Kidney (tissue), 14 donors: ENCODE results near the gene CCDC57. TPM values are rescaled to one million over a fixed set of nuclear protein-coding genes. Genes with fewer than 3 reads are reported as not detected.
A peak's percentile ranks its signal among the peaks of the same experiment; 100 is the strongest.

Source experiments
- DNase-seq, 5 donors: peaks; one replicate each; pipeline ENCODE4 v3.0.0-alpha.2; 2013 to 2020
- FAIRE-seq: peaks from 2 replicates; lab custom pipeline; 2012; peaks lifted over from hg19 to GRCh38; lab: Jason Lieb, UNC
- H3K27ac ChIP-seq, 2 donors: one replicate each; pipeline ENCODE4 v1.7.0; 2013; ENCODE audit warnings: low read depth in 2 of 2, low read length in 2 of 2, inconsistent platforms in 1 of 2
- H3K27me3 ChIP-seq: one replicate; pipeline ENCODE4 v1.7.1; 2013; ENCODE audit warnings: low read length, inconsistent platforms; ENCODE audit not compliant: control insufficient read depth, insufficient read depth
- H3K36me3 ChIP-seq, 3 donors: one replicate each; pipeline versions ENCODE4 v1.7.0 to v1.7.1; 2013; ENCODE audit warnings: low read length in 3 of 3, control low read depth in 1 of 3, inconsistent platforms in 1 of 3; ENCODE audit not compliant: insufficient read depth in 3 of 3, control insufficient read depth in 2 of 3
- H3K4me1 ChIP-seq, 3 donors: one replicate each; pipeline versions ENCODE4 v1.7.0 to v1.7.1; 2013; ENCODE audit warnings: low read length in 3 of 3, inconsistent platforms in 1 of 3, low read depth in 1 of 3; ENCODE audit not compliant: control insufficient read depth in 2 of 3, insufficient read depth in 2 of 3
- H3K4me3 ChIP-seq, 3 donors: one replicate each; pipeline versions ENCODE4 v1.7.0 to v1.8.1; 2013; ENCODE audit warnings: low read length in 3 of 3, control low read depth in 1 of 3, inconsistent platforms in 1 of 3
- H3K9ac ChIP-seq, 3 donors: one replicate each; pipeline versions ENCODE4 v1.7.0 to v1.7.1; 2013; ENCODE audit warnings: low read length in 3 of 3, control low read depth in 1 of 3, inconsistent platforms in 1 of 3
- H3K9me3 ChIP-seq, 3 donors: one replicate each; pipeline versions ENCODE4 v1.7.0 to v1.7.1; 2013; ENCODE audit warnings: low read length in 3 of 3, control low read depth in 1 of 3, inconsistent platforms in 1 of 3; ENCODE audit not compliant: control insufficient read depth in 2 of 3, insufficient read depth in 1 of 3
- CTCF ChIP-seq: IDR thresholded peaks from 3 replicates; pipeline ENCODE4 v1.5.1; 2012; ENCODE audit warnings: mild to moderate bottlenecking, moderate library complexity, borderline replicate concordance; ENCODE audit not compliant: insufficient read depth; ENCODE audit errors: extremely low read depth
- intact Hi-C: fragments of 100-400 bp; cut with DNase I; formaldehyde crosslinking; loops from one replicate; pipeline ENCODE4 v1.11.1; 2022
- polyA plus RNA-seq: library from polyadenylated mRNA; stranded (reverse); fragments of 350-450 nt; fragmentation: Illumina TruSeq; extraction: RNeasy Lipid Tissue Mini Kit (QIAGEN cat#74804); gene quantifications from one replicate; pipeline ENCODE4 v1.2.3, GENCODE V29; 2014; ENCODE audit warnings: low read depth, low replicate concordance; ENCODE audit not compliant: insufficient read depth
- total RNA-seq: library from RNA; stranded (reverse); fragmentation: NEBNext Ultra II Directional; extraction: Animal tissue kit (Norgen Biotek cat#: 25700); gene quantifications from one replicate; pipeline ENCODE4 v1.2.1, GENCODE V29; 2021
- donor health status: control.
- donor health status: control.
- donor health status: control.
- donor health status: control.
- donor health status: control.
- donor health status: DM: yes; HTN: yes; CAD: no.
- donor health status: Normal renal cell carcinoma (clear cell type).

CCDC57 gene
- total and polyA plus RNA-seq, 2 donors from 2014 or later = 46.7 to 79.4 TPM

- peaks cover 0 to 64% (median 42%) of the 10 kb centered on the region in 3 donors for H3K4me1 ChIP-seq
- no peaks in the 10 kb centered on the region for H3K9me3 ChIP-seq
- H3K27ac ChIP-seq = peak overlapping the region; percentile 74 to 89
- H3K36me3 ChIP-seq = peaks cover 4 to 30% (median 26%) of the 10 kb centered on the region in 3 donors
- no peak for TF ChIP-seq CTCF
- intact Hi-C loops = no loop called here
- peak overlapping the region in 1 of 3 donors; percentile 28 for H3K9ac ChIP-seq
- DNase-seq = peak in 1 of 5 donors; percentile 75
- FAIRE-seq = no peak
- H3K27me3 ChIP-seq = no peaks in the 10 kb centered on the region
- no peak overlapping the region for H3K4me3 ChIP-seq
Measured at GRCh38 chr17:82240506-82241182, 28.0 kb upstream of the CCDC57 start.

- DNase-seq (peak in 1 of 5 donors; percentile 78), FAIRE-seq (no peak)
- no peaks in the 10 kb centered on the region for H3K27me3 ChIP-seq
- no peak overlapping the region for H3K4me3 ChIP-seq
- H3K9ac ChIP-seq = no peak overlapping the region
- H3K27ac ChIP-seq = peak overlapping the region in 1 of 2 donors; percentile 74
- intact Hi-C loops = loop anchor here (10.0 kb wide), 1 partner anchor 85 kb away; no protein-coding TSS in a partner anchor
- H3K36me3 ChIP-seq = peaks cover 4 to 24% (median 19%) of the 10 kb centered on the region in 3 donors
- H3K4me1 ChIP-seq = peaks cover 0 to 70% (median 46%) of the 10 kb centered on the region in 3 donors
- no peak for TF ChIP-seq CTCF
- no peaks in the 10 kb centered on the region for H3K9me3 ChIP-seq
Measured at GRCh38 chr17:82239926-82240505, 27.4 kb upstream of the CCDC57 start.

DNA sequence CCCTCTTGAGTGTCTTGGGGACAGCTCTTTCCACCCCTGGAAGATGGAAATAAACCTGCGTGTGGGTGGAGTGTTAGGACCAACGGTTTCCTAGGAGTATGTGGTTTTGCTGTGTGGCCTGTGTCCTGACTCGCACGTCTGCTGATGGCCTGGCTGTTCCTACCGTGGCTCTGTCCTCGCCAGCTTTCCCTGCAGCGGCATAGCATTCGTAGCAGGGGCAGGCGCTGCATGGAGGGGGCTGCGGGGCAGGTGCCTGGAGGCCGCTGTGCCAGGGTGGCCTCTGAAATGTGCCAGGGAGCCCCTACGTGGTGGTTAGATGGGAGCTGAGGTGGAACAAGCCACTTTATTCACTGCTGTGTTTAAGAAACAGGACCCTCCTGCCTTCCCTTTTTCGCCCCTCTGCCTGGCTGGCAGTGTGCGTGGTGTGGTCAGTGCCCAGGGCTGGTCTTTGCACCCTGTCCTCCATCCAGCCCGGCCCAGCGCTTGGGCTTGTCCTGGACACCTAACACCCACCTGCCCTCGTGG lies 26.8 kb upstream of the CCDC57 start:
- Histone ChIP-seq H3K36me3 (peaks cover 4 to 19% (median 14%) of the 10 kb centered on the region in 3 donors), H3K9ac (no peak overlapping the region), H3K4me1 (peaks cover 0 to 75% (median 48%) of the 10 kb centered on the region in 3 donors), H3K27me3 (no peaks in the 10 kb centered on the region), H3K9me3 (no peaks in the 10 kb centered on the region), H3K27ac (peak overlapping the region in 1 of 2 donors; percentile 30), H3K4me3 (no peak overlapping the region)
- intact Hi-C loops = loop anchor here (10.0 kb wide), 1 partner anchor 85 kb away; no protein-coding TSS in a partner anchor
- FAIRE-seq (no peak), DNase-seq (no peak)
- TF ChIP-seq CTCF = no peak
